ENCODE results near the gene CHPF2. TPM values are rescaled to one million over a fixed set of nuclear protein-coding genes. Genes with fewer than 3 reads are reported as not detected.

CHPF2 gene
- total RNA-seq, 2 experiments from 2014 or later: 34.7 to 36.1 TPM

DNA sequence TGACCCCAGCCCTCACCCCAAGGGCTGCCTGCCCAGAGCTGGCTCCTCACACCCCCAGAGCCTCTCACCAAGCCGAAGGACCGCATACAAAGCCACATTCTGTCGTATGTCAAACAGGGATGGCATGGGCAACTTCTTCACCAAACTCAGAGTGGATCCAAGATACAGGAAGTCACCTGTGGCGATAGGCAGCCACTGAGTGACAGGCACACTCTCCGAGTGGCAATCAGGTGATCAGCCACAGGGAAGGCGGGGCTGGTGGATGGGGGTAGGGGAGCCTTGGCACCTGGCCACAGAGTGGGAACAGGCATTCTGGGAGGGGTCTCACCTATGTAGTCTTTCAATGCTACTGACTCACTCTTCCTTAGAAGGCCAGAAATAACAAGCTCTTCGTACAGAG lies 38.1 kb upstream of the CHPF2 start:
- peak; percentile 30 for DNase-seq
- Mint-ChIP-seq H3K4me1 (ENCODE audit: low read depth) (peaks cover 11% of the 10 kb centered on the region), H3K9me3 (ENCODE audit: insufficient read depth) (no peaks in the 10 kb centered on the region), H3K36me3 (ENCODE audit: low read depth) (no peaks in the 10 kb centered on the region), H3K4me3 (no peak overlapping the region), H3K27ac (no peak overlapping the region), H3K27me3 (ENCODE audit: low read depth) (peaks cover 17% of the 10 kb centered on the region)
- ChIA-PET POLR2A (interaction anchor here (1.1 kb wide), 1 partner anchor 84 kb away, joined by 3 read pairs; no protein-coding TSS in a partner anchor), CTCF (interaction anchor here (1.3 kb wide), 1 partner anchor 52 kb away, joined by 3 read pairs; no protein-coding TSS in a partner anchor)
- ATAC-seq: no peak

DNA sequence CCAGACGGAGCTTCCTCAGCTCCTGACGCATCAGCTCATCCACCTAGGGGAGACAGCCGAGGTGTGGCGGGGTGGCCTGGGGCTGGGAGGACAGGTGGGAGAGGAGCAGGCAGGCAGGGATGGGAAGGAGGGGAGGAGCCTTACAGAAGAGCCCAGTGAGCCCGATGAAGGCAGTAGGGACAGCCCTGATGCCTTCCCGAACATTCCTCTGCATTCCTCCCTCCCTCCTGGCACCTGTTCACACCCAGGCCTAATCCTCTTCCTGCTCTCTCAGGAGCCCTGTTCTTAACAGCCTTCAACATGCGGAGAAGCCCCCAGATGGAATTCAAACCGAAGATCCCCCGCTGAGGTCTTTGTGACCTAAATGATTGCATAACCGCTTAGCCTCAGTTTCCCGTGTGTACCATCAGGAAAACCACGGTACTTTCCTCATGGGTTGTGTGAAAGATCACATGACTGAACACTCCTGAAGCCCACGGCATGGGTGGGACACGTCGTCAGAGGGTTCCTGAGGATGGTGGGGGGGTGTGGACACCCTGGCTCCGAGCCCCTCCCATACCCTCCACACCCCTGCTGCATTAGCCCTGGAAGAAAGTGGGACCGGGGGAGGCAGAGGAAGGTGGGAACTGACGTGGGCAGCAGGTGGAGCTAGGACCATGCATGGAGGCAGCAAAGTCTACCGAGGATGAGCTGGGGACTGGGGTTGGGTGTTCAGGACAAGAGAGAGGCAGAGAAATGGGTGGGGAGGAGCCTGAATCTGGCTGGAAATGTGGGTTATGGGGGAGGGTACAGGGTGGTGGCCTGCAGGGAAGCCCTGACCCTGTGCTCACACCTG lies 36.5 kb upstream of the CHPF2 start:
- peaks cover 11% of the 10 kb centered on the region for H3K27me3 Mint-ChIP-seq (ENCODE audit: low read depth)
- ChIA-PET CTCF (no interaction called here), POLR2A (interaction anchor here (1.1 kb wide), 1 partner anchor 82 kb away, joined by 3 read pairs; no protein-coding TSS in a partner anchor)
- H3K4me3 Mint-ChIP-seq: no peak overlapping the region
- DNase-seq (no peak), ATAC-seq (no peak)
- peaks cover 11% of the 10 kb centered on the region for H3K4me1 Mint-ChIP-seq (ENCODE audit: low read depth)
- H3K27ac Mint-ChIP-seq: no peak overlapping the region
- no peaks in the 10 kb centered on the region for H3K36me3 Mint-ChIP-seq (ENCODE audit: low read depth)
- no peaks in the 10 kb centered on the region for H3K9me3 Mint-ChIP-seq (ENCODE audit: insufficient read depth)

DNA sequence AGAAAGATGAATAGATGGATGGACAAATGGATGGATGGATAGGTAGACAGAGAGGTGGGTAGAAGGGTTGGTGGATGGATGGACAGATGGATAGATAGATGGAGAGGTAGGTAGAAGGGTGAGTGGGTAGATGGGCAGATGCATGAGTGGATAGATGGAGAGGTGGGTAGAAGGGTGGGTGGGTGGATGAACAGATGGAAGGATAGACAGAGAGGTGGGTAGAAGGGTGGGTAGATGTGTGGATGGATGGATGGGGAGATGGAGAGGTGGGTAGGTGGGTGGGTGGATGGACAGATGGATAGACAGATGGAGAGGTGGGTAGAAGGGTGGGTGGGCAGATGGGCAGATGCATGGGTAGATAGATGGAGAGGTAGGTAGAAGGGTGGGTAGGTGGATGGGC lies 34.4 kb upstream of the CHPF2 start:
- no peak overlapping the region for H3K4me3 Mint-ChIP-seq
- ChIA-PET CTCF (no interaction called here), POLR2A (no interaction called here)
- no peak for ATAC-seq
- H3K27me3 Mint-ChIP-seq (ENCODE audit: low read depth): peaks cover 19% of the 10 kb centered on the region
- H3K36me3 Mint-ChIP-seq (ENCODE audit: low read depth): no peaks in the 10 kb centered on the region
- no peak overlapping the region for H3K27ac Mint-ChIP-seq
- no peak for DNase-seq
- peaks cover 11% of the 10 kb centered on the region for H3K4me1 Mint-ChIP-seq (ENCODE audit: low read depth)
- no peaks in the 10 kb centered on the region for H3K9me3 Mint-ChIP-seq (ENCODE audit: insufficient read depth)

DNA sequence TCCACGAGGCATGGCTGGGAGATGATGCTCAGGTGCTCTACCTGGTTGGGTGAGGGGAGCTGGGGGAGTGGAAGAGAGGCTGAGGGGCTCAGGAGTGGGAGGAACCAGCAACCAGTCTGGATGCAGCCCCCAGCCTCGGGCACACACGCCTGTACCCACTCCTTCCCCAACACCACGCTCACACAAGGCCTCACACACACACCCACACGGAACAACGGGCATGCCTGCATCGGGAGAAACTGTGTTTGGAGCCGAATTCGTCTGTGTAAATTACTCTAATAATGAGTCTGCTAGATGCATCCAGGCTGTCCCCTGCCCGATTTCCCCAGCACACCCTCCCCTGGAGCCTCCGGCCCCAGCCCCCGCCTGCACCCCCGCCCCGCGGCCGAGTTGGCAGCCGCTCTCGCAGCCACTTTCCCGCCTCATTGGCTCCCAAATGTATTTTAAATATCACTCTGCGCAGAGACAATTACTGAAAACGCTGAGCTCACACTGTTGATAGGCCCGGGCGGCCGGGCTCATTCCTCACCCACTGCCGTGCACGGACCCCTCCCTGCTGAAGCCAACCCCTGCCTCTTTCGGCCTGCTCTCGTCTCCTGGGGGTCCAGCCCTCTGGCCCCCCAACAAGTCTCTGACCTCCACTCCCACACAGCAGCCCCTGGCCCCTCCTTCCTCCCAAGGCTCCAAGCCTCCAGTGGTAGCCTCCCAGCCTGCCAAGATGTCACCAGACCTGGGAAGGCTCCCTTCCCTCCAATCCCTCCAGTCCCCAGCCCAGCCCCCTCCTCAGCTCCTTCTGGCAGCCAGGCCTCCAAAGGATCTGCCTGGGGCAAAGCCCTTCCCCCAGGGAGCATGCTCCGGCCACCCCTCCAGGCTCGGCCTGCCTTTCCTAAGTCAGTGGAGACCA lies 33.1 kb upstream of the CHPF2 start:
- DNase-seq: no peak
- ChIA-PET CTCF (no interaction called here), POLR2A (no interaction called here)
- H3K9me3 Mint-ChIP-seq (ENCODE audit: insufficient read depth): no peaks in the 10 kb centered on the region
- peaks cover 7% of the 10 kb centered on the region for H3K4me1 Mint-ChIP-seq (ENCODE audit: low read depth)
- no peaks in the 10 kb centered on the region for H3K36me3 Mint-ChIP-seq (ENCODE audit: low read depth)
- no peak overlapping the region for H3K27ac Mint-ChIP-seq
- H3K27me3 Mint-ChIP-seq (ENCODE audit: low read depth): peaks cover 25% of the 10 kb centered on the region
- ATAC-seq: no peak
- H3K4me3 Mint-ChIP-seq: no peak overlapping the region

DNA sequence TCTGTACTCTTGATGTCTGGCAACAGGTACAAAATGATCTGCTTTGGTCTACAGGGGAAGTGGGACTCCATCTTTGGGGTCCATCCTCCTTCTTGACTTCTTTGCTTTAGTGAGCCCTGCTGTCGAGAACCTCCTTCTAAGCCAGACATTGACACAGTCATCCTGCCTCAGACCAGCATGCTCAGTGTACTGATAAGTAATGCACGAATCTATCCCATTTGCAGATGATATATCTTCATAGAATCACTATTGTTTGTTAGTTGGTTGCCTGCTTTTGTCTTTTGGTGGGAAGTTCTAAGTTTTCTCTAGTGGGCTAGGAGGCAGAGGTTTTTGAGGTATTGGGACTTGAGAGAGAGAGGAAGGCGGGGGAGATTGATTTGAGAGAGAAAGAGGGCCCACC lies 30.9 kb upstream of the CHPF2 start:
- DNase-seq (no peak), ATAC-seq (no peak)
- H3K4me1 Mint-ChIP-seq (ENCODE audit: low read depth): peaks cover 4% of the 10 kb centered on the region
- CTCF ChIA-PET: no interaction called here
- no peak overlapping the region for H3K4me3 Mint-ChIP-seq
- H3K27me3 Mint-ChIP-seq (ENCODE audit: low read depth): peaks cover 26% of the 10 kb centered on the region
- POLR2A ChIA-PET: no interaction called here
- no peaks in the 10 kb centered on the region for H3K9me3 Mint-ChIP-seq (ENCODE audit: insufficient read depth)
- no peaks in the 10 kb centered on the region for H3K36me3 Mint-ChIP-seq (ENCODE audit: low read depth)
- no peak overlapping the region for H3K27ac Mint-ChIP-seq

DNA sequence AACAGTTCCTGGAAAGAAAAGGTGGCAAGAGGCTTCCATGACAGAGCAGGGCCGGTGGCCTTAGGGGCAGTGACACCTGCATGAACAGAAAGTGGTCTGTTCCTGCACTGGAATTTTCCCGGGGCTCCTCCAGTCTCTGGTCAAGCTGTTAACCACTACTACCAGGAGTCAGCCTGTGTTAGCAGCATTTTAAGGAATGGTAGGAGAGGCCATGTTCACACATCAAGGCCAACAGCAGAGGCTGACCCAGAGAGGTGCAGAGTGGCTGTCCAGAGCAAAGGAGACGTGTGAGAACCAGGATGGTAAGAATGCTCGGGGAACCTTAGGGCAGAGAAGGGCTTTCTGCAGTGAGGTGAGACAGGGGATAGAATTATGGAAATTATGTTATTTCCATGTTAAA lies 30.5 kb upstream of the CHPF2 start:
- Mint-ChIP-seq H3K27ac (no peak overlapping the region), H3K27me3 (ENCODE audit: low read depth) (peaks cover 26% of the 10 kb centered on the region), H3K4me1 (ENCODE audit: low read depth) (peaks cover 8% of the 10 kb centered on the region), H3K36me3 (ENCODE audit: low read depth) (no peaks in the 10 kb centered on the region), H3K9me3 (ENCODE audit: insufficient read depth) (no peaks in the 10 kb centered on the region), H3K4me3 (no peak overlapping the region)
- POLR2A ChIA-PET: no interaction called here
- no peak for ATAC-seq
- CTCF ChIA-PET: no interaction called here
- no peak for DNase-seq

DNA sequence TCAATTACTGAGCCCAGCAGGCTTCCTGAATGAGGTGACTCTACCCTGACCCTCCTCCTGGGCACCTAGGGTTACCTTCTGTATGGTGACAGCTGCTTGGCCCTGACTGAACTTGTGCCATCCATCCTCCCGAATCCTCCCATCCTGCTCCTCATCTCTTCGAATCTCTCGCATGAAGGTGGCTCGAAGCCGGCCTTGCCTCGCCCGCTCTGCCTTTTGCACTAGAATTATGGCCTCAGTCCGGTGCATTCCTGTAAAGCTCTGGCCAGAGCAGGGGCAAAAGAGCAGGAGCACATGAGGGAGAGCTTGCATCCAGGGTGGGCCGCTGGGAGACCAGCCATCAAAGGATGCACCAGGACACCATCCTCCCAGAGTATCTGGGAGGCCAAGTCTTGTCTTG lies 29.4 kb upstream of the CHPF2 start:
- ChIA-PET CTCF (no interaction called here), POLR2A (no interaction called here)
- Mint-ChIP-seq H3K4me3 (no peak overlapping the region), H3K27me3 (ENCODE audit: low read depth) (peaks cover 26% of the 10 kb centered on the region), H3K36me3 (ENCODE audit: low read depth) (no peaks in the 10 kb centered on the region), H3K27ac (no peak overlapping the region), H3K9me3 (ENCODE audit: insufficient read depth) (no peaks in the 10 kb centered on the region), H3K4me1 (ENCODE audit: low read depth) (peaks cover 19% of the 10 kb centered on the region)
- no peak for DNase-seq
- ATAC-seq: no peak

DNA sequence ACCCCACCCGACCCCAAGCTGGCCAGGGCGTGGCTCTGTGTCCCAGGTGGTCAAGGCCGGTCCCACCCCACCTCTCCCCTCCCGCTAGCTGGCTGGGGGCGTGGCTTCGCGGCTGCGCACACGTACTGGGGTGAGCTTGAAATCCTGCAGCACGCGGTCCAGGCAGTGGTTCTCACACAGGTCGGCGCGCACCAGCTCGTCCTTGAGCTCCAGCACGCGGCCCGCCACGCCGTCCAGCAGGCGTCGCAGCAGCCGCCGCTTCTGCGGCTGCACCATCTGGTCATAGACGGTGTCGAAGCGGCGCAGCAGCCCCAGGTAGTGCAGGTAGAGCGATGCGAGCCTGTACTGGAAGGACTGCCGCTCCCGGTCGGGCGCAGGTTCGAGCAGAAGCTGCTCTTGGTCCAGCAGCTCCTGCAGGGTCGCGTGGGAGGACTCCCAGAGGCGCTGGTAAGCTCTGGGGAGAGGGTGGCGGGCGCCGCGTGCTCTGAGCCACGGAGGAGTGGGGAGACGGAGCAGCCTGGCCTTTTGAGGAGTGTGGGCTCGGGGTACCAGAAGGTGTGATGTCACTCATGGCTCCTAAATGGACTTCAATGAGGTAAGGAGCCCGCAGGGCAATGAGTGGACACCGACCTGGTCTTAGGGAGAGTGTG lies 27.8 kb upstream of the CHPF2 start:
- ChIA-PET CTCF (interaction anchor here (1.2 kb wide), 1 partner anchor 40 kb away, joined by 4 read pairs; no protein-coding TSS in a partner anchor), POLR2A (interaction anchor here (1.4 kb wide), 1 partner anchor 23 kb away, joined by 3 read pairs; no protein-coding TSS in a partner anchor)
- ATAC-seq (no peak), DNase-seq (no peak)
- Mint-ChIP-seq H3K4me1 (ENCODE audit: low read depth) (peaks cover 28% of the 10 kb centered on the region), H3K27ac (no peak overlapping the region), H3K36me3 (ENCODE audit: low read depth) (no peaks in the 10 kb centered on the region), H3K27me3 (ENCODE audit: low read depth) (peaks cover 26% of the 10 kb centered on the region), H3K4me3 (no peak overlapping the region), H3K9me3 (ENCODE audit: insufficient read depth) (no peaks in the 10 kb centered on the region)

DNA sequence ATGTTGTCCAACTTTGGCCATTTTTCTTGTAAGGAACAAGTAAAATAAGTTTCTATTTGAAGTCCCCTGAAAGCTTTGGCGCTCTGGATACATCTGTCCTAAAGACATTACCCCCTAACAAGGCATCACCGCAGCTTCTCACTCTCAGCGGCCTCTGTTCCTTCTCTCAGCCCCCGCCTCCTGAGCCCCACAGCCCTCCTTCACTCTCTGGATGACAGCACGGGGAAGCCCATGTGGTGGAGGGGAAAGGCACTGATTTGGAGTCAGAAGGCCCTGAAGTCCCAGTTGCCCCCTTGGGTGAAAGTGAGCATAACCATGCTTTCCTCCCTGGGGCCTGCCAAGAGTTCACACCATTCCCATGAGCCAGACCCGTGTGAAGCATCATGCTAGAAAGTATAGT lies 26.6 kb upstream of the CHPF2 start:
- Mint-ChIP-seq H3K4me3 (no peak overlapping the region), H3K27me3 (ENCODE audit: low read depth) (peaks cover 26% of the 10 kb centered on the region), H3K36me3 (ENCODE audit: low read depth) (no peaks in the 10 kb centered on the region), H3K27ac (peak overlapping the region; percentile 60), H3K9me3 (ENCODE audit: insufficient read depth) (no peaks in the 10 kb centered on the region), H3K4me1 (ENCODE audit: low read depth) (peaks cover 28% of the 10 kb centered on the region)
- ChIA-PET CTCF (interaction anchor here (3.6 kb wide), 1 partner anchor 38 kb away, joined by 16 read pairs; no protein-coding TSS in a partner anchor), POLR2A (interaction anchor here (1.3 kb wide), 1 partner anchor 21 kb away, joined by 5 read pairs; the partner anchor contains the start of gene ABCF2)
- DNase-seq (no peak), ATAC-seq (no peak)

DNA sequence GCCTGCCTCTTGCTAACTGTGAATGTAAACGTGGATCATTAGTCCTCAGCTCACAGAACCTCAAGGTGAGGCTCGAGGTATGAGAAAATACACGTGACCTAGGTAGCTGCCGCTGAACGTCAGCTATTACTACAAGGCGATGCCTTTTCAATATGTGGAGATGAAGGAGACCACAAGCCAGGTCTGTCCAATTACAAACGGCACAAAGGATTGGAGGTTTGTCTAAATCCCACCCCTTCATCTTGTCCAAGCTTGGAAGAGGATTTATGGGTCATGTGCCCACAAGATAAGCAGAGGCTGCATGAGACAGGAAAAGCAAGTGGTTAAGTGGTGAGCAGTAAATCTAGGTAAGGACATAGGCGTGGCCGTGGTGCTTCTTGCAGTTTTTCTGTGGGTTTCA lies 25.4 kb upstream of the CHPF2 start:
- ChIA-PET POLR2A (interaction anchor here (0.6 to 1.3 kb wide), 4 partner anchors 20 to 798 kb away, joined by 3 to 5 read pairs (median 4); partner anchors contain the start of genes ABCF2 and CHPF2), CTCF (interaction anchor here (1.0 to 3.6 kb wide), 5 partner anchors 37 to 162 kb away, joined by 3 to 16 read pairs (median 3); no protein-coding TSS in a partner anchor)
- Mint-ChIP-seq H3K9me3 (ENCODE audit: insufficient read depth) (no peaks in the 10 kb centered on the region), H3K27ac (peak overlapping the region; percentile 83), H3K4me3 (peak overlapping the region; percentile 36), H3K36me3 (ENCODE audit: low read depth) (peaks cover under 1% of the 10 kb centered on the region), H3K27me3 (ENCODE audit: low read depth) (peaks cover 22% of the 10 kb centered on the region), H3K4me1 (ENCODE audit: low read depth) (peaks cover 28% of the 10 kb centered on the region)
- peak; percentile 57 for DNase-seq
- peak; percentile 78 for ATAC-seq

DNA sequence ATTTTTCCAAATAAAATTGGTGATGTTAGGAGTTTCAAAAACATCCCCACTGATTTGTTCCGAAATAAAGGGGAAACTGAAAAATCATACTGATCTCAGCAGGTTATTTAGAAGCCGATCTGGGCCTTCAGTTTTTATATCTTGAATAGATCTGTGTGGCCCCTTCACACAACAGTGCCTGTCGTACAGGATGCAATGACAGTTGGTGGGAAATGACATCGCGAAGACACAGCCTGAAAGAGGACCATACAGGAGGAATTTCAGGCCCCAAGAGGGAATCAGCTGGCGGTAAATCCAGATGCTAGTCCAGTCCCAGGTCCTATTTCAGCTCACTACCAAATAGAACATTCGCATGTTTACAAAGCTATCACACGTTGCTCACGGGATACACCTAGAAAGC lies 25.0 kb upstream of the CHPF2 start:
- H3K4me1 Mint-ChIP-seq (ENCODE audit: low read depth): peaks cover 28% of the 10 kb centered on the region
- CTCF ChIA-PET: interaction anchor here (0.6 to 3.6 kb wide), 6 partner anchors 37 to 161 kb away, joined by 3 to 16 read pairs (median 4); no protein-coding TSS in a partner anchor
- DNase-seq (peak; percentile 43), ATAC-seq (peak; percentile 68)
- H3K36me3 Mint-ChIP-seq (ENCODE audit: low read depth): peaks cover 2% of the 10 kb centered on the region
- POLR2A ChIA-PET: interaction anchor here (0.6 to 0.9 kb wide), 3 partner anchors 19 to 322 kb away, joined by 3 to 4 read pairs (median 3); partner anchors contain the start of gene ABCF2
- H3K27me3 Mint-ChIP-seq (ENCODE audit: low read depth): peaks cover 20% of the 10 kb centered on the region
- H3K27ac Mint-ChIP-seq: peak overlapping the region; percentile 83
- H3K9me3 Mint-ChIP-seq (ENCODE audit: insufficient read depth): no peaks in the 10 kb centered on the region
- peak overlapping the region; percentile 36 for H3K4me3 Mint-ChIP-seq

Data from activated CD8-positive, alpha-beta T cell treated with anti-CD3 and anti-CD28 coated beads, Interleukin-2, amount 10 ng/mL, durations not matched to agents 7 days and 5 days (primary cell).